OCI-LY7 (cell line): ENCODE results near the gene GMPPA.

ENCODE experiments used
- CTCF ChIP-seq: fragments of 200-600 bp; sonication (generic); conservative IDR thresholded peaks from 2 replicates; pipeline ENCODE4 v1.5.1; 2014; ENCODE audit warnings: mild to moderate bottlenecking, antibody characterized with exemption, low read length, moderate library complexity, mixed read lengths
- EZH2phosphoT487 ChIP-seq: fragments of 200-600 bp; sonication (generic); IDR thresholded peaks from 2 replicates; pipeline ENCODE4 v1.6.1; 2018; ENCODE audit warnings: low read depth, borderline replicate concordance, mild to moderate bottlenecking, mixed run types, antibody characterized with exemption, low read length, moderate library complexity, mixed read lengths

GRCh38 chr2:219473511-219473910 is 25.2 kb upstream of the GMPPA start:
- no peak for TF ChIP-seq CTCF
- TF ChIP-seq EZH2phosphoT487 = no peak
